ENCODE data around the gene ITGB5.
"Not testable (repeated sequence)": the region's sequence is repeated elsewhere in the genome, so short reads cannot be mapped to it uniquely, and the experiment has no call there.

The ITGB5 gene

GRCh38 chr3:124784686-124785382 lies 102.3 kb downstream of the ITGB5 start:
- no peak for ATAC-seq
- TF ChIP-seq ISL1 (CRISPR knock-in tag; IDR thresholded peaks at IDR 0.05) (no peak), ZC3H10 (CRISPR knock-in tag; IDR thresholded peaks at IDR 0.05) (no peak), ARNTL (CRISPR knock-in tag; IDR thresholded peaks at IDR 0.05; ENCODE audit: borderline replicate concordance, low read depth) (no peak), TSHZ2 (CRISPR knock-in tag; IDR thresholded peaks at IDR 0.05) (no peak), TOX (CRISPR knock-in tag; IDR thresholded peaks at IDR 0.05; ENCODE audit: borderline replicate concordance) (no peak), PPARA (CRISPR knock-in tag; IDR thresholded peaks at IDR 0.05; ENCODE audit: borderline replicate concordance) (no peak), ZNF565 (CRISPR knock-in tag; conservative IDR thresholded peaks at IDR 0.05; ENCODE audit: low read depth) (no peak), CSDC2 (CRISPR knock-in tag; IDR thresholded peaks at IDR 0.05) (no peak), POU6F1 (CRISPR knock-in tag; IDR thresholded peaks at IDR 0.05; ENCODE audit: borderline replicate concordance, low read depth) (no peak), ZFP30 (CRISPR knock-in tag; IDR thresholded peaks at IDR 0.05) (no peak), ESRRG (CRISPR knock-in tag; IDR thresholded peaks at IDR 0.05) (no peak), GLIS3 (CRISPR knock-in tag; IDR thresholded peaks at IDR 0.05) (no peak), OSR1 (CRISPR knock-in tag; IDR thresholded peaks at IDR 0.05) (no peak), RARB (CRISPR knock-in tag; IDR thresholded peaks at IDR 0.05) (no peak), PATZ1 (CRISPR knock-in tag; IDR thresholded peaks at IDR 0.05; ENCODE audit: borderline replicate concordance) (no peak), BACH2 (CRISPR knock-in tag; IDR thresholded peaks at IDR 0.05; ENCODE audit: borderline replicate concordance) (no peak)
- TF ChIP-seq, protein P1, sequence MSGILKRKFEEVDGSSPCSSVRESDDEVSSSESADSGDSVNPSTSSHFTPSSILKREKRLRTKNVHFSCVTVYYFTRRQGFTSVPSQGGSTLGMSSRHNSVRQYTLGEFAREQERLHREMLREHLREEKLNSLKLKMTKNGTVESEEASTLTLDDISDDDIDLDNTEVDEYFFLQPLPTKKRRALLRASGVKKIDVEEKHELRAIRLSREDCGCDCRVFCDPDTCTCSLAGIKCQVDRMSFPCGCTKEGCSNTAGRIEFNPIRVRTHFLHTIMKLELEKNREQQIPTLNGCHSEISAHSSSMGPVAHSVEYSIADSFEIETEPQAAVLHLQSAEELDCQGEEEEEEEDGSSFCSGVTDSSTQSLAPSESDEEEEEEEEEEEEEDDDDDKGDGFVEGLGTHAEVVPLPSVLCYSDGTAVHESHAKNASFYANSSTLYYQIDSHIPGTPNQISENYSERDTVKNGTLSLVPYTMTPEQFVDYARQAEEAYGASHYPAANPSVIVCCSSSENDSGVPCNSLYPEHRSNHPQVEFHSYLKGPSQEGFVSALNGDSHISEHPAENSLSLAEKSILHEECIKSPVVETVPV (CRISPR knock-in tag; IDR thresholded peaks at IDR 0.05): no peak

DNA sequence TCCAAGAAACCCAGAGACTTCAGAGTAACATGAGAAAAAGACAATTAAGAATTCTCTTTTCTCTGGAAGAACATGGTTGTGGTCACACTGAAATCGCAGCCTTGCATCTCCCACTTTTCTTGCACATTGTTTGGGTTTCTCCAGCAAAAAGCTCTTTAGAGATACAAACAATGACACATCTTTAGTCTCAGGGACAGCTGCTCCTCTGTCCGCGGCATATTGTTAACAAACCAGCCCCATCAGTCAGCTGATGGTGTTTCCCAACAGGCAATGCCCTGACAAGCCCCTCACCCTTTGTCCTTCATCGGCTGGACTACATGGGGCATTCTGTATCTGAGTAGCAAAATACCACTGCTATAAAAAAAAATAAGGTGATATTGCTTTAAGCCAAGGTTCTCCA lies 103.5 kb downstream of the ITGB5 start:
- TF ChIP-seq TOX (CRISPR knock-in tag; IDR thresholded peaks at IDR 0.05; ENCODE audit: borderline replicate concordance): no peak
- no peak for TF ChIP-seq PPARA (CRISPR knock-in tag; IDR thresholded peaks at IDR 0.05; ENCODE audit: borderline replicate concordance)
- TF ChIP-seq, protein P1 (CRISPR knock-in tag; IDR thresholded peaks at IDR 0.05): no peak
- no peak for ATAC-seq

DNA sequence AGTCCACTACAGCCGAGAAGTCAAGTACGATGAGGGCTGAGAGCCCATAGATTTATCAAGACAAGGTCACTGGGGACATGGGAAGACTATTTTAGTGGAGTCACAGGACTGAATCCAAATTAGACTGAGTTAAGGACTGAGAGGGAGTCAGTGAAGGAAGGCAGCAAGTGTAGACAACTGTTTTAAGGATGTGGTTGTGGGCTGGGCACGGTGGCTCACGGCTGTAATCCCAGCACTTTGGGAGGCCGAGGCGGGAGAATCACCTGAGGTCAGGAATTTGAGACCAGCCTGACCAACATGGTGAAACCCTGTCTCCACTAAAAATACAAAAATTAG lies 104.8 kb downstream of the ITGB5 start:
- ATAC-seq: not testable (repeated sequence)

Data from SK-N-SH treated with all-trans-retinoic acid at 6 μM for 48 hours (cell line).